Heart left ventricle (tissue), 13 donors: ENCODE data around the gene SH3BP2.

Experiments
- CTCF ChIP-seq, 12 donors: fragments of 200-600 bp; sonication (generic) in 4 of 12; IDR thresholded peaks; one replicate each; pipeline versions ENCODE4 v1.5.0 to v1.8.0; 2018 to 2022; ENCODE audit warnings: antibody characterized with exemption in 12 of 12, mild to moderate bottlenecking in 5 of 12
- POLR2A ChIP-seq, 2 donors: fragments of 450-650 bp; IDR thresholded peaks; one replicate each; pipeline ENCODE4 v1.6.1; 2017; ENCODE audit warnings: antibody characterized with exemption in 2 of 2, mild to moderate bottlenecking in 2 of 2, moderate library complexity in 2 of 2
- donor health status: ischemic (EF 13 %, LVEDD 7.1; RV severe dilation, severe dysfunction).
- donor health status: DM: no; HTN: yes; CAD: no.
- donor health status: DM: no; HTN: no; CAD: no.
- donor health status: ischemic (EF 25% LVEDD 6.9; RV normal size, moderate dysfunction).
- donor health status: ischemic (EF 25% LVEDD 5.7; RV mildly dilated, moderate dysfunction).
- donor health status: ischemic (EF 35%, LVEDD 5.7; RV mildly dilated, moderate dysfunction).
- donor health status: nonischemic (EF 11% LVEDD 7.7; RV severe dilation, severe dysfunction).
- donor health status: DM: yes; HTN: yes; CAD: no.
- donor health status: PGD.
- donor health status: ischemic (EF 29% LVEDD 5.4; RV normal size, mild dysfunction).
- donor health status: nonischemic (EF 23%, LVEDD 6.1; RV moderate dilation, normal function).

GRCh38 chr4:2836391-2836859 is 43.5 kb downstream of the SH3BP2 start:
- TF ChIP-seq CTCF (IDR thresholded peaks at IDR 0.05) (no peak), POLR2A (IDR thresholded peaks at IDR 0.05) (no peak)
